ENCODE results near the gene GSE1.

Gene GSE1

GRCh38 chr16:85711982-85712587, 99.0 kb downstream of the GSE1 start:
- H3K4me1 ChIP-seq (ENCODE audit: control insufficient read depth, insufficient read depth, low read length, poor library complexity, severe bottlenecking) = no peaks in the 10 kb centered on the region
- H3K4me3 ChIP-seq (ENCODE audit: insufficient read depth, low read depth, low read length, poor library complexity, severe bottlenecking) = no peak overlapping the region
- no peak overlapping the region for H3K27ac ChIP-seq (ENCODE audit: insufficient read depth, low read length, poor library complexity, severe bottlenecking)
- H3K9me3 ChIP-seq (ENCODE audit: control insufficient read depth, low read length) = no peaks in the 10 kb centered on the region
- no peaks in the 10 kb centered on the region for H3K36me3 ChIP-seq (ENCODE audit: control insufficient read depth, insufficient read depth, low read length)
- DNase-seq = no peak
- H3K27me3 ChIP-seq (replicated peaks; ENCODE audit: control insufficient read depth, insufficient read depth, low read length, poor library complexity, severe bottlenecking) = peaks cover 3% of the 10 kb centered on the region

- Histone ChIP-seq H3K4me3 (ENCODE audit: insufficient read depth, low read depth, low read length, poor library complexity, severe bottlenecking) (no peak overlapping the region), H3K27ac (ENCODE audit: insufficient read depth, low read length, poor library complexity, severe bottlenecking) (no peak overlapping the region), H3K36me3 (ENCODE audit: control insufficient read depth, insufficient read depth, low read length) (no peaks in the 10 kb centered on the region), H3K4me1 (ENCODE audit: control insufficient read depth, insufficient read depth, low read length, poor library complexity, severe bottlenecking) (no peaks in the 10 kb centered on the region), H3K9me3 (ENCODE audit: control insufficient read depth, low read length) (no peaks in the 10 kb centered on the region), H3K27me3 (replicated peaks; ENCODE audit: control insufficient read depth, insufficient read depth, low read length, poor library complexity, severe bottlenecking) (peaks cover 3% of the 10 kb centered on the region)
- no peak for DNase-seq
Measured at GRCh38 chr16:85712801-85713200, 99.7 kb downstream of the GSE1 start.

GRCh38 chr16:85715169-85716021, 102.3 kb downstream of the GSE1 start:
- peaks cover 3% of the 10 kb centered on the region for H3K27me3 ChIP-seq (replicated peaks; ENCODE audit: control insufficient read depth, insufficient read depth, low read length, poor library complexity, severe bottlenecking)
- H3K9me3 ChIP-seq (ENCODE audit: control insufficient read depth, low read length) = no peaks in the 10 kb centered on the region
- no peak overlapping the region for H3K4me3 ChIP-seq (ENCODE audit: insufficient read depth, low read depth, low read length, poor library complexity, severe bottlenecking)
- H3K36me3 ChIP-seq (ENCODE audit: control insufficient read depth, insufficient read depth, low read length) = no peaks in the 10 kb centered on the region
- H3K4me1 ChIP-seq (ENCODE audit: control insufficient read depth, insufficient read depth, low read length, poor library complexity, severe bottlenecking) = no peaks in the 10 kb centered on the region
- no peak for DNase-seq
- H3K27ac ChIP-seq (ENCODE audit: insufficient read depth, low read length, poor library complexity, severe bottlenecking) = no peak overlapping the region

GRCh38 chr16:85716022-85716679, 103.0 kb downstream of the GSE1 start:
- H3K9me3 ChIP-seq (ENCODE audit: control insufficient read depth, low read length) = no peaks in the 10 kb centered on the region
- H3K4me1 ChIP-seq (ENCODE audit: control insufficient read depth, insufficient read depth, low read length, poor library complexity, severe bottlenecking) = no peaks in the 10 kb centered on the region
- H3K27ac ChIP-seq (ENCODE audit: insufficient read depth, low read length, poor library complexity, severe bottlenecking) = no peak overlapping the region
- no peak for DNase-seq
- no peaks in the 10 kb centered on the region for H3K36me3 ChIP-seq (ENCODE audit: control insufficient read depth, insufficient read depth, low read length)
- peaks cover 3% of the 10 kb centered on the region for H3K27me3 ChIP-seq (replicated peaks; ENCODE audit: control insufficient read depth, insufficient read depth, low read length, poor library complexity, severe bottlenecking)
- no peak overlapping the region for H3K4me3 ChIP-seq (ENCODE audit: insufficient read depth, low read depth, low read length, poor library complexity, severe bottlenecking)

- H3K36me3 ChIP-seq (ENCODE audit: control insufficient read depth, insufficient read depth, low read length) = no peaks in the 10 kb centered on the region
- H3K27ac ChIP-seq (ENCODE audit: insufficient read depth, low read length, poor library complexity, severe bottlenecking) = no peak overlapping the region
- H3K9me3 ChIP-seq (ENCODE audit: control insufficient read depth, low read length) = no peaks in the 10 kb centered on the region
- H3K4me3 ChIP-seq (ENCODE audit: insufficient read depth, low read depth, low read length, poor library complexity, severe bottlenecking) = no peak overlapping the region
- H3K4me1 ChIP-seq (ENCODE audit: control insufficient read depth, insufficient read depth, low read length, poor library complexity, severe bottlenecking) = no peaks in the 10 kb centered on the region
- DNase-seq = no peak
- H3K27me3 ChIP-seq (replicated peaks; ENCODE audit: control insufficient read depth, insufficient read depth, low read length, poor library complexity, severe bottlenecking) = peaks cover 3% of the 10 kb centered on the region
Measured at GRCh38 chr16:85716680-85717038, 103.5 kb downstream of the GSE1 start.

- H3K27me3 ChIP-seq (replicated peaks; ENCODE audit: control insufficient read depth, insufficient read depth, low read length, poor library complexity, severe bottlenecking) = peaks cover 3% of the 10 kb centered on the region
- no peak overlapping the region for H3K4me3 ChIP-seq (ENCODE audit: insufficient read depth, low read depth, low read length, poor library complexity, severe bottlenecking)
- no peaks in the 10 kb centered on the region for H3K36me3 ChIP-seq (ENCODE audit: control insufficient read depth, insufficient read depth, low read length)
- no peaks in the 10 kb centered on the region for H3K9me3 ChIP-seq (ENCODE audit: control insufficient read depth, low read length)
- peak; percentile 10 to 36 (median 15) for DNase-seq
- no peak overlapping the region for H3K27ac ChIP-seq (ENCODE audit: insufficient read depth, low read length, poor library complexity, severe bottlenecking)
- H3K4me1 ChIP-seq (ENCODE audit: control insufficient read depth, insufficient read depth, low read length, poor library complexity, severe bottlenecking) = no peaks in the 10 kb centered on the region
Measured at GRCh38 chr16:85717393-85718152, 104.5 kb downstream of the GSE1 start.

- no peaks in the 10 kb centered on the region for H3K9me3 ChIP-seq (ENCODE audit: control insufficient read depth, low read length)
- H3K4me3 ChIP-seq (ENCODE audit: insufficient read depth, low read depth, low read length, poor library complexity, severe bottlenecking) = no peak overlapping the region
- H3K27me3 ChIP-seq (replicated peaks; ENCODE audit: control insufficient read depth, insufficient read depth, low read length, poor library complexity, severe bottlenecking) = peaks cover 3% of the 10 kb centered on the region
- no peak for DNase-seq
- H3K27ac ChIP-seq (ENCODE audit: insufficient read depth, low read length, poor library complexity, severe bottlenecking) = no peak overlapping the region
- no peaks in the 10 kb centered on the region for H3K36me3 ChIP-seq (ENCODE audit: control insufficient read depth, insufficient read depth, low read length)
- H3K4me1 ChIP-seq (ENCODE audit: control insufficient read depth, insufficient read depth, low read length, poor library complexity, severe bottlenecking) = no peaks in the 10 kb centered on the region
Measured at GRCh38 chr16:85718153-85718477, 105.0 kb downstream of the GSE1 start.

- H3K27me3 ChIP-seq (replicated peaks; ENCODE audit: control insufficient read depth, insufficient read depth, low read length, poor library complexity, severe bottlenecking) = peaks cover 3% of the 10 kb centered on the region
- DNase-seq = no peak
- no peaks in the 10 kb centered on the region for H3K36me3 ChIP-seq (ENCODE audit: control insufficient read depth, insufficient read depth, low read length)
- H3K27ac ChIP-seq (ENCODE audit: insufficient read depth, low read length, poor library complexity, severe bottlenecking) = no peak overlapping the region
- no peak overlapping the region for H3K4me3 ChIP-seq (ENCODE audit: insufficient read depth, low read depth, low read length, poor library complexity, severe bottlenecking)
- H3K4me1 ChIP-seq (ENCODE audit: control insufficient read depth, insufficient read depth, low read length, poor library complexity, severe bottlenecking) = no peaks in the 10 kb centered on the region
- H3K9me3 ChIP-seq (ENCODE audit: control insufficient read depth, low read length) = no peaks in the 10 kb centered on the region
Measured at GRCh38 chr16:85718682-85719081, 105.6 kb downstream of the GSE1 start.

GRCh38 chr16:85719605-85720301, 106.6 kb downstream of the GSE1 start:
- Histone ChIP-seq H3K36me3 (ENCODE audit: control insufficient read depth, insufficient read depth, low read length) (no peaks in the 10 kb centered on the region), H3K4me3 (ENCODE audit: insufficient read depth, low read depth, low read length, poor library complexity, severe bottlenecking) (no peak overlapping the region), H3K27ac (ENCODE audit: insufficient read depth, low read length, poor library complexity, severe bottlenecking) (no peak overlapping the region), H3K27me3 (replicated peaks; ENCODE audit: control insufficient read depth, insufficient read depth, low read length, poor library complexity, severe bottlenecking) (peaks cover 3% of the 10 kb centered on the region), H3K9me3 (ENCODE audit: control insufficient read depth, low read length) (no peaks in the 10 kb centered on the region), H3K4me1 (ENCODE audit: control insufficient read depth, insufficient read depth, low read length, poor library complexity, severe bottlenecking) (no peaks in the 10 kb centered on the region)
- no peak for DNase-seq

All from effector memory CD4-positive, alpha-beta T cell (primary cell).